ENCODE measurements around the gene SMIM38.

DNA sequence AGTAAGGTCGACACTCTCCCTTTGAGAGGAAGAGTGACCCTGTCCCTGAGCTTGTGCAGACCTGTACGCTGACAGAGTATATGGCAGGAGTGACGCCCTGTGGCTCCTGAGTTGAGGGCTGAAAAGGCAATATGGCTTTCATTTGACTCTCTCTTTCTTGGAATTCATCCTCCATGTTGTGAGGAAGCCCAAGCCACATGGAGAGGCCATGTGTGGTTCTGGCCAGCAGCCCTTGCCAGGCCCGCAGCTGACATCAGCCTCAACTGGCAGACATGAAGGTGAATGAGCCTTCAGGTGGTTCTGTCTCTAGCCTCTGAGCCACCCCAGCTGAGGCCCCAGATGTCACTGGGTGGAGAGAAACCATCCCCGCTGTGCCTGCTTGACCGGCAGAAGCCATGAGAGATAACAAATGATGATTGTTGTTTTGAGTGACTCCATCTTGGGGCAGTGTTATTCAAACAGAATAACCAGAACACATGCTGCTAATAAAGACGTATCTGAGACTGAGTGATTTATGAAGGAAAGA, 31.9 kb downstream of the SMIM38 start:
- TF ChIP-seq EZH2 (IDR thresholded peaks at IDR 0.05) (no peak), POLR2AphosphoS5 (IDR thresholded peaks at IDR 0.05; ENCODE audit: borderline replicate concordance, low read depth, low read length) (no peak)
